NB4 (cell line): ENCODE data around the gene KRCC1.

ENCODE experiments used
- DNase-seq: peaks from one replicate; pipeline ENCODE4 v3.0.0; 2010; ENCODE audit warnings: low read depth
- H3K4me3 ChIP-seq: one replicate; pipeline ENCODE4 v1.5.1; 2011; ENCODE audit warnings: mild to moderate bottlenecking, low read depth, low read length, moderate library complexity
- MAX ChIP-seq: IDR thresholded peaks from 2 replicates; pipeline ENCODE4 v1.6.1; 2011; ENCODE audit warnings: low read depth, low read length
- MYC ChIP-seq: IDR thresholded peaks from 2 replicates; pipeline ENCODE4 v1.6.1; 2011; ENCODE audit warnings: low read depth, low read length
- POLR2A ChIP-seq: IDR thresholded peaks from 2 replicates; pipeline ENCODE4 v1.6.1; 2011; ENCODE audit warnings: mild to moderate bottlenecking; ENCODE audit not compliant: insufficient read length; ENCODE audit errors: extremely low read depth
- TF ChIP-seq, protein P1 (sequence below): IDR thresholded peaks from one replicate; pipeline ENCODE4 v1.5.1; 2012; ENCODE audit warnings: low read depth, low read length

Gene KRCC1

DNA sequence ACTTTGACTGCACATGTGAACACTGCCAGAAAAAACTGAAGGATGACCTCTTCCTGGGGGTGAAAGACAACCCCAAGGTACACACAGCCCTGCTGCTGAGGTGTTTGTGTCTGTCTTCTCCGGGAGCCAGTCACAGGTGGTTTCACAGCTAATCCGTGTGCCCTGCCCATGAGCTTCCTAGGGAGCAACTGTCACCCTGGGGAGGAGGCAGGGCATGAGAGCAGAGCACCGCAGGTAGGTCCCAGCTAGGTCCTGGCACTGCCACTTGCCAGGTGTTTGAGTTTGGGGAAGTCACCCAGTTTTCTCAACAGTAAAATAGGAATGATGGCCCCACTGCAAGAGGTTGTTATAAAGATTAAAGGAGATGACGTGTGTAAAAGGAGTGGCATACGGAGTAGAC, 41.1 kb upstream of the KRCC1 start:
- no peak for TF ChIP-seq POLR2A
- TF ChIP-seq, protein P1, sequence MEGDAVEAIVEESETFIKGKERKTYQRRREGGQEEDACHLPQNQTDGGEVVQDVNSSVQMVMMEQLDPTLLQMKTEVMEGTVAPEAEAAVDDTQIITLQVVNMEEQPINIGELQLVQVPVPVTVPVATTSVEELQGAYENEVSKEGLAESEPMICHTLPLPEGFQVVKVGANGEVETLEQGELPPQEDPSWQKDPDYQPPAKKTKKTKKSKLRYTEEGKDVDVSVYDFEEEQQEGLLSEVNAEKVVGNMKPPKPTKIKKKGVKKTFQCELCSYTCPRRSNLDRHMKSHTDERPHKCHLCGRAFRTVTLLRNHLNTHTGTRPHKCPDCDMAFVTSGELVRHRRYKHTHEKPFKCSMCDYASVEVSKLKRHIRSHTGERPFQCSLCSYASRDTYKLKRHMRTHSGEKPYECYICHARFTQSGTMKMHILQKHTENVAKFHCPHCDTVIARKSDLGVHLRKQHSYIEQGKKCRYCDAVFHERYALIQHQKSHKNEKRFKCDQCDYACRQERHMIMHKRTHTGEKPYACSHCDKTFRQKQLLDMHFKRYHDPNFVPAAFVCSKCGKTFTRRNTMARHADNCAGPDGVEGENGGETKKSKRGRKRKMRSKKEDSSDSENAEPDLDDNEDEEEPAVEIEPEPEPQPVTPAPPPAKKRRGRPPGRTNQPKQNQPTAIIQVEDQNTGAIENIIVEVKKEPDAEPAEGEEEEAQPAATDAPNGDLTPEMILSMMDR: no peak
- no peak for TF ChIP-seq MYC

GRCh38 chr2:88095022-88095421, 39.4 kb upstream of the KRCC1 start:
- no peak overlapping the region for H3K4me3 ChIP-seq
- no peak for DNase-seq
- TF ChIP-seq MYC (no peak), MAX (no peak), POLR2A (no peak)
- TF ChIP-seq, protein P1: no peak

More for the DNA sequence above, 41.1 kb upstream of the KRCC1 start:
- no peak for DNase-seq
- no peak overlapping the region for H3K4me3 ChIP-seq

DNA sequence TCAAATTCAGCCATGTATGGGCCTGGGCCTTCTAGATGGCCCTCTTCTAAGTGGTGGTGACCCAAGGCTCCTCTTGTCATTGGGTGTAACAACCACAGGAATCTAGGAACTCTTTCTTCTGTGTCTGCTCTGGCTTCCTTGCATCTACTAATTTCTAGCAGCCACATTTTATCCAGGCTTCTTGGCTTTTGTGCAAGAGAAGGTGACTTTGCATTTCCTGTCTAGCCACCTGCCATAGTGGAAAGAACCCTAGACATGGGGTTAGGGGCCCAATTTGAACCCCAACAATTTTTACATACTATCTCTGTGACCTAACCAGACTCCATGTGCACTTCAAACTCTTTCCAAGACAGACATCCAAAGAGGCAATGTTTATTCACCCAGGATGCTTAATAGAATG, 37.2 kb upstream of the KRCC1 start:
- peak; percentile 15 for DNase-seq
- TF ChIP-seq, protein P1: no peak
- no peak for TF ChIP-seq MYC

DNA sequence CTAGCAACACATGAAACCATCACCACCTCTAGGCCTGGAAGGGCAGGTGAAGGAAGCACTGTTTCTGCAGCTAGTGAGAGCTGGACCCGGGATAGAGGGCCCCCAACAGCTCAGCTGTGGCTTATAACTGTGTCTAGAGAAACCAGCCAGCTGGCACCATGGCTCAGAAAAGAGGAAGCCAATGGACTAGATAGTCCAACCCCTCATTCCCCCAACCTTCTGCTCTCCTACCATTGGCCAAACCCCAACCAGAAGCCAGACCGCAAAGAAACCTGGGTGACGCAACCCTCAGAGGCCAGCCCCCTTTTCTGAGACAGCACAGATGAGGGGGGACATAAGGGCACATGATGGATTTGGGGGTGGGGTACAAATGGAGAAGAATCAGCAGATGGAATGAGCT, 36.4 kb upstream of the KRCC1 start:
- H3K4me3 ChIP-seq: no peak overlapping the region
- TF ChIP-seq, protein P1: no peak
- no peak for TF ChIP-seq POLR2A
- TF ChIP-seq MYC: no peak
- no peak for TF ChIP-seq MAX
- DNase-seq: peak; percentile 92

More for the DNA sequence above, 37.2 kb upstream of the KRCC1 start:
- no peak overlapping the region for H3K4me3 ChIP-seq

DNA sequence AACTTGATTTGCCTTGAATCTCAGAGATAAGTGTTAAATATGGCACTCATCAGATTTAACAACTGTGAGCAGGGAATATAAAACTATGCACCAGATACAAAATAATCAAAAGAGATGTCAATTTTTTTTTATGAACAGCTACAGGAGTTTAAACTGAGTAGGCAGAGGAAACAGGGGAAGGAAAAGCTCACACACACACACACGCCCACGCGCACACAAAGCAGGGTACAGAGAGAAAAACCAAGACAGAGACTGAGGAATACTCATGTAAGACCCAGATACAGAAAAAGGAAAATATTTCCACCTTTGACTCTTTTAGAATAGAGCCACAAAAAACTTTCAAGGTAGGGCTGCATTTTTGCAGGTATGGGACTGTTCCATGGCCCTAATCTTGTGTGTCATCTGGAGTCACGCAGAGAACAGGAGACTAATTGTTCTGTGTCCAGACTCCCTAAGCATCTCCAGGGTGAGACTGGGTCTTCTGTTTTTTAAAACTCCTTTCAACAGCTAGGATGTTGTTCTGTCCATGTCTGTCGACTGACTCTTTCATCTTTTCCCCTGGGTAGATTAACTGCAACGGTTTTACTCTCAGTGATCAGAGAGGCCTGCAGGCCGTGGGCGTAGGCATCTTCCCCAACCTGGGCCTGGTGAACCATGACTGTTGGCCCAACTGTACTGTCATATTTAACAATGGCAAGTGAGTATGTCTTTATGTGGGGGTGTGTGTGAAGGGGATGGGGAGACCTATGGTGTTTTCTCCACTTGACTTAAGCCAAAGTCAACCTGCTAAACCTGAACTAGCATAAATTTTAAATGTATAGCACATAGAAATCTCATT, 35.1 kb upstream of the KRCC1 start:
- DNase-seq: peak; percentile 53
- no peak for TF ChIP-seq MYC
- no peak for TF ChIP-seq MAX
- TF ChIP-seq, protein P1: no peak
- TF ChIP-seq POLR2A: no peak
- H3K4me3 ChIP-seq: no peak overlapping the region

- TF ChIP-seq POLR2A: no peak
- TF ChIP-seq MYC: no peak
- TF ChIP-seq, protein P1: no peak
- TF ChIP-seq MAX: no peak
- no peak overlapping the region for H3K4me3 ChIP-seq
- no peak for DNase-seq
These were observed 33.4 kb upstream of the KRCC1 start for GRCh38 chr2:88088999-88089398.
